SH-SY5Y (cell line): Measurements from ENCODE around the gene MED10.

ENCODE experiments used
- GATA2 ChIP-seq: IDR thresholded peaks from 2 replicates; pipeline ENCODE4 v1.6.1; 2011; ENCODE audit warnings: mild to moderate bottlenecking, low read depth, low read length
- GATA3 ChIP-seq: IDR thresholded peaks from 2 replicates; pipeline ENCODE4 v1.6.1; 2011; ENCODE audit warnings: low read depth, mild to moderate bottlenecking, low read length, moderate library complexity

DNA sequence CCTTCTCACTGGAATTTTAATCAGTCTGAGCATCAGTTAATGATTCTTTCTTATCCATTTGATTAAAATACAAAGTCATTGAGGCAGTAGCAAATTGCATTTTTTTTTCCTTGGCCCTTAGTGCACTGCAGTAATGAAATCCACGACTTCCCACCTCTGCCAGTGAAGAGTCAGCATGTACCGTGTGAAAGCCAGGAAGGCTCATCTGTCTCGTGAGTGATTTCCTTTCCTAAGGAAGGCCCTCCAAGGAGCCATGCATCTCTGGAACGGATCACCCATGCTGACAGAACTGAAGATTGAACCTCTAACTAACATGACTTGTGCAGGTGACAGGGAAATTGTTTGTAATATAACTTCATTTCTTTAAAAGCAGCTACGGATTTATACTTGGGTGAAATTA, 51.6 kb downstream of the MED10 start:
- TF ChIP-seq GATA2 (no peak), GATA3 (no peak)
